IMR-90 (cell line): ENCODE results near the gene LRIT2. TPM values are rescaled to one million over a fixed set of nuclear protein-coding genes. Genes with fewer than 3 reads are reported as not detected.
A peak's percentile ranks its signal among the peaks of the same experiment; 100 is the strongest.

Experiments
- ATAC-seq: fragments of 200-7000 bp; cut with Tn5 transposase; 2 replicates; pipeline ENCODE4 v1.9.1; 2020; ENCODE audit warnings: low read depth, mild to moderate bottlenecking, moderate library complexity
- BruUV-seq: library from RNA; stranded (reverse); fragments of 400-500 nt; replicated peaks from 2 replicates; lab custom pipeline; 2021; lab: Mats Ljungman, UMichigan
- CTCF ChIA-PET: fragments of 300-600 bp; formaldehyde crosslinking; extraction: SDS; loops from one replicate; lab custom pipeline; 2021; ENCODE audit warnings: antibody characterized with exemption; lab: Yijun Ruan, JAX
- POLR2A ChIA-PET: fragments of 300-600 bp; sonication (Branson Sonifier 250); formaldehyde crosslinking; loops from one replicate; lab custom pipeline; 2022; ENCODE audit warnings: antibody characterized with exemption; ENCODE audit not compliant: unreplicated experiment; lab: Charles Lee
- DNase-seq: peaks from one replicate; pipeline ENCODE4 v3.0.0; 2013
- H2AFZ ChIP-seq: replicated peaks from 2 replicates; pipeline ENCODE3; 2013; ENCODE audit warnings: low read length, mild to moderate bottlenecking; ENCODE audit not compliant: poor library complexity
- H2AK5ac ChIP-seq: 2 replicates; pipeline ENCODE4 v1.6.1; 2013; ENCODE audit warnings: low read depth, low read length, inconsistent platforms
- H2AK9ac ChIP-seq: replicated peaks from 2 replicates; pipeline ENCODE3; 2013; ENCODE audit warnings: mild to moderate bottlenecking, low read depth, low read length, moderate library complexity; ENCODE audit not compliant: poor library complexity
- H2BK120ac ChIP-seq: 2 replicates; pipeline ENCODE4 v1.6.1; 2013; ENCODE audit warnings: low read depth, low read length, inconsistent platforms
- H2BK15ac ChIP-seq: 3 replicates; pipeline ENCODE4 v1.6.1; 2013; ENCODE audit warnings: low read depth, low read length, inconsistent platforms
- H2BK20ac ChIP-seq: 2 replicates; pipeline ENCODE4 v1.6.1; 2013; ENCODE audit warnings: low read depth, mild to moderate bottlenecking, inconsistent platforms, low read length, moderate library complexity
- H2BK5ac ChIP-seq: 2 replicates; pipeline ENCODE4 v1.6.1; 2013; ENCODE audit warnings: mild to moderate bottlenecking, low read depth, low read length, inconsistent platforms; ENCODE audit not compliant: poor library complexity, severe bottlenecking
- H3K14ac ChIP-seq: replicated peaks from 2 replicates; pipeline ENCODE4 v1.6.1; 2013; ENCODE audit warnings: low read depth, low read length, inconsistent platforms
- H3K18ac ChIP-seq: 2 replicates; pipeline ENCODE4 v1.6.1; 2013; ENCODE audit warnings: low read depth, low read length, control low read depth
- H3K23ac ChIP-seq: 2 replicates; pipeline ENCODE4 v1.6.1; 2013; ENCODE audit warnings: low read depth, low read length, inconsistent platforms
- H3K27ac ChIP-seq: 2 replicates; pipeline ENCODE4 v1.5.1; 2013; ENCODE audit warnings: mild to moderate bottlenecking, control low read depth, low read length; ENCODE audit not compliant: insufficient read depth
- H3K27me3 ChIP-seq: 2 replicates; pipeline ENCODE4 v1.6.1; 2013; ENCODE audit warnings: low read length; ENCODE audit not compliant: control insufficient read depth, insufficient read depth
- H3K36me3 ChIP-seq: 2 replicates; pipeline ENCODE4 v1.6.1; 2013; ENCODE audit warnings: low read length, mixed read lengths; ENCODE audit not compliant: control insufficient read depth, insufficient read depth
- H3K4ac ChIP-seq: 2 replicates; pipeline ENCODE4 v1.6.1; 2013; ENCODE audit warnings: low read depth, low read length, inconsistent platforms
- H3K4me1 ChIP-seq: 2 replicates; pipeline ENCODE4 v1.6.1; 2013; ENCODE audit warnings: low read length, mixed read lengths; ENCODE audit not compliant: control insufficient read depth, insufficient read depth
- H3K4me2 ChIP-seq: 2 replicates; pipeline ENCODE4 v1.6.1; 2013; ENCODE audit warnings: low read depth, mild to moderate bottlenecking, control low read depth, low read length, moderate library complexity
- H3K4me3 ChIP-seq: 2 replicates; pipeline ENCODE4 v1.5.1; 2013; ENCODE audit warnings: low read depth, mild to moderate bottlenecking, control low read depth, low read length, moderate library complexity; ENCODE audit not compliant: insufficient read depth
- H3K56ac ChIP-seq: 2 replicates; pipeline ENCODE4 v1.6.1; 2013; ENCODE audit warnings: low read length, inconsistent platforms; ENCODE audit not compliant: insufficient read depth; ENCODE audit errors: extremely low read depth
- H3K79me1 ChIP-seq, 2 experiments: 2 replicates each; pipeline ENCODE4 v1.6.1; 2013; ENCODE audit warnings: low read length in 2 of 2, inconsistent platforms in 1 of 2, low read depth in 1 of 2
- H3K9ac ChIP-seq: 2 replicates; pipeline ENCODE4 v1.6.1; 2013; ENCODE audit warnings: low read depth, low read length, control low read depth
- H3K9me1 ChIP-seq: 2 replicates; pipeline ENCODE4 v1.6.1; 2013; ENCODE audit warnings: low read length, inconsistent platforms; ENCODE audit not compliant: insufficient read depth
- H3K9me3 ChIP-seq: 2 replicates; pipeline ENCODE4 v1.6.1; 2013; ENCODE audit warnings: low read length; ENCODE audit not compliant: control insufficient read depth, insufficient read depth
- H4K20me1 ChIP-seq: 2 replicates; pipeline ENCODE4 v1.6.1; 2013; ENCODE audit warnings: low read length, inconsistent platforms; ENCODE audit not compliant: insufficient read depth
- H4K5ac ChIP-seq: 2 replicates; pipeline ENCODE4 v1.6.1; 2013; ENCODE audit warnings: mild to moderate bottlenecking, low read depth, low read length, control low read depth
- H4K8ac ChIP-seq, 2 experiments: 2 replicates each; pipeline ENCODE4 v1.6.1; 2013; ENCODE audit warnings: low read depth in 2 of 2, low read length in 2 of 2, control low read depth in 1 of 2, inconsistent platforms in 1 of 2
- H4K91ac ChIP-seq: 2 replicates; pipeline ENCODE4 v1.6.1; 2013; ENCODE audit warnings: low read depth, low read length, inconsistent platforms; ENCODE audit not compliant: insufficient read depth
- BHLHE40 ChIP-seq: fragments of 150-350 bp; IDR thresholded peaks from 2 replicates; pipeline ENCODE4 v1.6.1; 2016; ENCODE audit warnings: mild to moderate bottlenecking, low read depth, low read length
- MXI1 ChIP-seq: IDR thresholded peaks from 2 replicates; pipeline ENCODE4 v1.6.1; 2012; ENCODE audit warnings: low read depth, mild to moderate bottlenecking, low read length, moderate library complexity, borderline replicate concordance
- RAD21 ChIP-seq: IDR thresholded peaks from 2 replicates; pipeline ENCODE4 v1.6.1; 2012; ENCODE audit warnings: low read length, improper control_type of control experiment
- RCOR1 ChIP-seq: IDR thresholded peaks from 2 replicates; pipeline ENCODE4 v1.6.1; 2012; ENCODE audit warnings: mild to moderate bottlenecking, low read length, improper control_type of control experiment; ENCODE audit not compliant: insufficient replicate concordance
- SMC3 ChIP-seq: fragments of 150-350 bp; IDR thresholded peaks from 2 replicates; pipeline ENCODE4 v1.6.1; 2016; ENCODE audit warnings: low read depth, mild to moderate bottlenecking, antibody characterized with exemption, low read length, moderate library complexity
- WGBS, 2 experiments: methylation state at CpG; one replicate each; pipeline versions ENCODE4 v1.1.5 to v1.1.7; 2013; ENCODE audit warnings: missing lambda C conversion rate in 2 of 2; ENCODE audit not compliant: insufficient read length in 1 of 2; ENCODE audit errors: extremely low coverage in 2 of 2; 5-methylcytosine and 5-hydroxymethylcytosine counted together
- dilution Hi-C: fragments of 300-500 bp; cut with HindIII; formaldehyde crosslinking; loops from one replicate; pipeline ENCODE4 v1.14.3; 2018; ENCODE audit warnings: low sequenced_read_pairs; ENCODE audit not compliant: unreplicated experiment
- in situ Hi-C: fragments of 300-500 bp; cut with MboI; formaldehyde crosslinking; loops from 3 replicates; pipeline ENCODE4 v1.14.3; 2019; ENCODE audit warnings: low sequenced_read_pairs, inconsistent platforms, mixed read lengths
- intact Hi-C: fragments of 100-400 bp; cut with micrococcal nuclease; formaldehyde crosslinking; loops from 2 replicates; pipeline ENCODE4 v1.10.0; 2022
- polyA plus RNA-seq, 3 experiments: library from polyadenylated mRNA; depleted of rRNA; stranded (reverse); fragments of >200 nt; gene quantifications; 2 replicates each; pipeline ENCODE4 v1.2.3, GENCODE V29; 2012; ENCODE audit warnings: low replicate concordance in 1 of 3
- total RNA-seq: library from RNA; depleted of rRNA; stranded (reverse); fragments of >200 nt; gene quantifications from 2 replicates; pipeline ENCODE4 v1.2.3, GENCODE V29; 2012

The LRIT2 gene
- total and polyA plus RNA-seq, 2 of the 4 experiments (the other 2 are of a cell fraction): not detected

DNA sequence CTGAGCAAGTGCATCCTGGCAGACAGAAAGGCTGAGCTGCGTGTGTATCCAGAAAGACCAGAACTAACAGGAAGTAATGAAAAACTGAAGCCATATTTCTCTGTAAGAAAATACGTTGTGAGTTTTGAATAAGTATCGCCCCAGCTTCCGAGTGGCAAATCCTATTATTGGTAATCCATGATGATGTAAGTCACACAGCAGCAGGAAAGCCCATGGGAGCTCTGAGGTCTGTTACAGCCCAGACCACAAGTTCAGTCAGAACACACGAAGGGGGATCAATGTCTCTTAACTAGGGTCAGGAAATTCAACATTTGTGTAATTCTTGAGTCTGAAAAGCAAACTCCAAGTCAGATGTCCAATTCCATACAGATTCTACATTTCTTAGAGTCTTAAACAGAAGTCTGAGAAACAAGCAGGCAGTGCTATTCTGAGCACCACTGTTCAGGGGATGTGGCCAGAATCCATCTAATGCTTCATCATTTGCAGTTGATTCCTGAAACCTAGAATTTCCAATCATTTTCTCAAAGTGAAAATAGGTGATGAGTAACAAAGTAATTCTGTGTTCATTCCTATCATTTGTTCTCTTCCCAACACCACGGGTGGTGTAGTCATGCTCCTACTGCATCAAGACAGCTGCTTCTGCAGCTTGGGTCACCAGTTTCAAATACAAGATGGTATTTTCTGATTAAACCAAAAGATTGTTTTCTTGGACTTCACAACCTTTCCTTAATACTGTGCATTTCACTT is at the start of gene LRIT2 (continued):
- TF ChIP-seq MXI1 (no peak), RCOR1 (no peak)

- DNase-seq (no peak), ATAC-seq (no peak)
- Histone ChIP-seq H3K79me1 (no peaks in the 10 kb centered on the region), H3K23ac (no peak overlapping the region), H2BK120ac (peak overlapping the region; percentile 81), H2BK5ac (no peak overlapping the region), H3K36me3 (no peaks in the 10 kb centered on the region), H2AK9ac (no peak overlapping the region), H3K9ac (no peak overlapping the region), H3K18ac (no peak overlapping the region), H3K4me2 (no peak overlapping the region), H4K20me1 (no peaks in the 10 kb centered on the region), H3K27me3 (no peaks in the 10 kb centered on the region), H4K8ac (peak overlapping the region in 1 of 2 experiments; percentile 49; a peak in 1 of 4 replicates), H2AK5ac (peak overlapping the region; percentile 43; the same call in 1 of the 2 replicates), H2BK20ac (peak overlapping the region; percentile 16; the same call in 1 of the 2 replicates), H3K4ac (peak overlapping the region; percentile 63), H3K14ac (no peak overlapping the region; the same call in 1 of the 2 replicates), H3K9me3 (no peaks in the 10 kb centered on the region), H3K56ac (no peak overlapping the region), H3K4me1 (peaks cover 2% of the 10 kb centered on the region; the same call in 1 of the 2 replicates), H3K27ac (no peak overlapping the region), H2BK15ac (no peak overlapping the region), H3K9me1 (no peaks in the 10 kb centered on the region; the same call in 1 of the 2 replicates), H4K91ac (peak overlapping the region; percentile 66), H2AFZ (no peak overlapping the region), H4K5ac (no peak overlapping the region), H3K4me3 (no peak overlapping the region)
- WGBS, 2 experiments: no CpG with 5 or more reads among the region's 1 CpG
- dilution Hi-C loops: no loop called here
- in situ Hi-C loops: no loop called here
- intact Hi-C loops: no loop called here
- TF ChIP-seq SMC3 (no peak), RAD21 (no peak), BHLHE40 (no peak)
- ChIA-PET POLR2A (no interaction called here), CTCF (interaction anchor here (5.4 kb wide), 1 partner anchor 266 kb away, joined by 54 read pairs; no protein-coding TSS in a partner anchor)
- no TSS peak for BruUV-seq
Observed at GRCh38 chr10:84270708-84271107, 45.4 kb upstream of the LRIT2 start.
